ENCODE results near the gene HIVEP3. TPM values are rescaled to one million over a fixed set of nuclear protein-coding genes. Genes with fewer than 3 reads are reported as not detected.
A peak's percentile ranks its signal among the peaks of the same experiment; 100 is the strongest.

The HIVEP3 gene
- total and polyA plus RNA-seq, 2 experiments from 2014 or later = 0.57 to 5.9 TPM

GRCh38 chr1:41891199-41891896 lies 27.4 kb downstream of the HIVEP3 start:
- Histone ChIP-seq H3K9me3 (ENCODE audit: low read depth) (no peaks in the 10 kb centered on the region), H3K9me2 (replicated peaks; ENCODE audit: insufficient read depth) (no peaks in the 10 kb centered on the region), H2AFZ (no peak overlapping the region), H3K27me3 (no peaks in the 10 kb centered on the region), H3K4me3 (no peak overlapping the region), H3K79me2 (no peaks in the 10 kb centered on the region), H3K27ac (no peak overlapping the region), H3K4me1 (ENCODE audit: insufficient read depth) (peaks cover 7% of the 10 kb centered on the region), H3K36me3 (replicated peaks; ENCODE audit: insufficient read depth, low read depth) (no peaks in the 10 kb centered on the region), H3K4me2 (peak overlapping the region; percentile 62), H4K20me1 (ENCODE audit: insufficient read depth, poor library complexity, severe bottlenecking) (no peaks in the 10 kb centered on the region)
- DNase-seq (ENCODE audit: low spot score) = no peak
- 76% methylated on average over 9 of the region's 9 CpGs for WGBS (ENCODE audit: low lambda C conversion rate, missing lambda C conversion rate)
- no peak for TF ChIP-seq EZH2 (IDR thresholded peaks at IDR 0.05; ENCODE audit: borderline replicate concordance)
- no peak for TF ChIP-seq CTCF (IDR thresholded peaks at IDR 0.05; ENCODE audit: poor library complexity)
- TF ChIP-seq EZH2phosphoT487 (IDR thresholded peaks at IDR 0.05; ENCODE audit: low read depth, severe bottlenecking, unreplicated experiment) = no peak

GRCh38 chr1:41890825-41891198 lies 27.9 kb downstream of the HIVEP3 start:
- Histone ChIP-seq H3K36me3 (replicated peaks; ENCODE audit: insufficient read depth, low read depth) (no peaks in the 10 kb centered on the region), H3K27me3 (no peaks in the 10 kb centered on the region), H3K27ac (no peak overlapping the region), H2AFZ (no peak overlapping the region), H3K4me3 (no peak overlapping the region), H3K79me2 (no peaks in the 10 kb centered on the region), H4K20me1 (ENCODE audit: insufficient read depth, poor library complexity, severe bottlenecking) (no peaks in the 10 kb centered on the region), H3K9me3 (ENCODE audit: low read depth) (no peaks in the 10 kb centered on the region), H3K4me1 (ENCODE audit: insufficient read depth) (peaks cover 7% of the 10 kb centered on the region), H3K9me2 (replicated peaks; ENCODE audit: insufficient read depth) (no peaks in the 10 kb centered on the region), H3K4me2 (no peak overlapping the region)
- 57% methylated on average over 6 of the region's 6 CpGs for WGBS (ENCODE audit: low lambda C conversion rate, missing lambda C conversion rate)
- TF ChIP-seq EZH2 (IDR thresholded peaks at IDR 0.05; ENCODE audit: borderline replicate concordance) (no peak), CTCF (IDR thresholded peaks at IDR 0.05; ENCODE audit: poor library complexity) (no peak), EZH2phosphoT487 (IDR thresholded peaks at IDR 0.05; ENCODE audit: low read depth, severe bottlenecking, unreplicated experiment) (no peak)
- DNase-seq (ENCODE audit: low spot score) = no peak

GRCh38 chr1:41889506-41890414 lies 29.0 kb downstream of the HIVEP3 start:
- no peaks in the 10 kb centered on the region for H3K9me3 ChIP-seq (ENCODE audit: low read depth)
- no peak for DNase-seq (ENCODE audit: low spot score)
- no peaks in the 10 kb centered on the region for H3K79me2 ChIP-seq
- H2AFZ ChIP-seq = no peak overlapping the region
- H3K27ac ChIP-seq = no peak overlapping the region
- TF ChIP-seq CTCF (IDR thresholded peaks at IDR 0.05; ENCODE audit: poor library complexity) = no peak
- TF ChIP-seq EZH2 (IDR thresholded peaks at IDR 0.05; ENCODE audit: borderline replicate concordance) = no peak
- no peak for TF ChIP-seq EZH2phosphoT487 (IDR thresholded peaks at IDR 0.05; ENCODE audit: low read depth, severe bottlenecking, unreplicated experiment)
- no peaks in the 10 kb centered on the region for H3K36me3 ChIP-seq (replicated peaks; ENCODE audit: insufficient read depth, low read depth)
- H3K4me2 ChIP-seq = no peak overlapping the region
- peaks cover 6% of the 10 kb centered on the region for H3K4me1 ChIP-seq (ENCODE audit: insufficient read depth)
- no peak overlapping the region for H3K4me3 ChIP-seq
- H4K20me1 ChIP-seq (ENCODE audit: insufficient read depth, poor library complexity, severe bottlenecking) = no peaks in the 10 kb centered on the region
- H3K27me3 ChIP-seq = no peaks in the 10 kb centered on the region
- H3K9me2 ChIP-seq (replicated peaks; ENCODE audit: insufficient read depth) = no peaks in the 10 kb centered on the region
- 92% methylated on average over 8 of the region's 8 CpGs for WGBS (ENCODE audit: low lambda C conversion rate, missing lambda C conversion rate)
